PFSK-1 (cell line): Measurements from ENCODE around the gene APRT.

ENCODE experiments used
- FOXP2 ChIP-seq: optimal IDR thresholded peaks from 2 replicates; pipeline ENCODE3; 2011; ENCODE audit warnings: borderline replicate concordance, control low read depth, inconsistent platforms; ENCODE audit not compliant: insufficient read depth; ENCODE audit errors: extremely low read length, extremely low read depth
- POLR2AphosphoS5 ChIP-seq: IDR thresholded peaks from 2 replicates; pipeline ENCODE4 v1.6.1; 2012; ENCODE audit warnings: low read depth, mild to moderate bottlenecking, control low read depth, low read length, moderate library complexity
- TAF1 ChIP-seq: IDR thresholded peaks from 2 replicates; pipeline ENCODE4 v1.6.1; 2012; ENCODE audit warnings: low read length, control low read depth, borderline replicate concordance; ENCODE audit not compliant: insufficient read depth
- TF ChIP-seq, protein P1 (sequence below), 2 experiments: IDR thresholded peaks; 2 replicates each; pipeline versions ENCODE4 v1.6.1 to v1.8.0; 2011 to 2012; ENCODE audit warnings: low read depth in 2 of 2, low read length in 2 of 2, control low read depth in 1 of 2, inconsistent platforms in 1 of 2, mild to moderate bottlenecking in 1 of 2, moderate library complexity in 1 of 2; ENCODE audit not compliant: insufficient read depth in 1 of 2

DNA sequence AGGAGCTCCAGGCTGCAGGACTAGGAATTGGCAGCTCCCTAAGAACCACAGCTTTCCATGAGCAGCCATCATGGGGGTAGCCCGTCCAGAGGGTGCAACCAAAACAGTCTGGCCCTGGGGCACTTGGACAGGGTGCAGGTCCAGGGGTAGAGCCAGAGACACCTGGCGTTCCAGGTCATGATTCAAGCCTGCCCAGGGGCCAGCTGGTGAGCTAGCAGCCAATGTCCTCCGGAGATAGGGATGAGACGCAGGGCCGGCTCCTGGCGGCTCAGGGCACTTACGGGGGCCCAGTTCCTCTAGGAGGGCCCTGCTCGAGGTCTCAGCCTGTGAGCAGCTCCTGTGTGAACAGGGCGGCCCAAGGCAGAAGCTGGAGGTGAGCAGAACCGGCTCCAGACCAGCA lies 48.8 kb downstream of the APRT start:
- TF ChIP-seq POLR2AphosphoS5 (no peak), TAF1 (no peak), FOXP2 (no peak)
- TF ChIP-seq, protein P1, sequence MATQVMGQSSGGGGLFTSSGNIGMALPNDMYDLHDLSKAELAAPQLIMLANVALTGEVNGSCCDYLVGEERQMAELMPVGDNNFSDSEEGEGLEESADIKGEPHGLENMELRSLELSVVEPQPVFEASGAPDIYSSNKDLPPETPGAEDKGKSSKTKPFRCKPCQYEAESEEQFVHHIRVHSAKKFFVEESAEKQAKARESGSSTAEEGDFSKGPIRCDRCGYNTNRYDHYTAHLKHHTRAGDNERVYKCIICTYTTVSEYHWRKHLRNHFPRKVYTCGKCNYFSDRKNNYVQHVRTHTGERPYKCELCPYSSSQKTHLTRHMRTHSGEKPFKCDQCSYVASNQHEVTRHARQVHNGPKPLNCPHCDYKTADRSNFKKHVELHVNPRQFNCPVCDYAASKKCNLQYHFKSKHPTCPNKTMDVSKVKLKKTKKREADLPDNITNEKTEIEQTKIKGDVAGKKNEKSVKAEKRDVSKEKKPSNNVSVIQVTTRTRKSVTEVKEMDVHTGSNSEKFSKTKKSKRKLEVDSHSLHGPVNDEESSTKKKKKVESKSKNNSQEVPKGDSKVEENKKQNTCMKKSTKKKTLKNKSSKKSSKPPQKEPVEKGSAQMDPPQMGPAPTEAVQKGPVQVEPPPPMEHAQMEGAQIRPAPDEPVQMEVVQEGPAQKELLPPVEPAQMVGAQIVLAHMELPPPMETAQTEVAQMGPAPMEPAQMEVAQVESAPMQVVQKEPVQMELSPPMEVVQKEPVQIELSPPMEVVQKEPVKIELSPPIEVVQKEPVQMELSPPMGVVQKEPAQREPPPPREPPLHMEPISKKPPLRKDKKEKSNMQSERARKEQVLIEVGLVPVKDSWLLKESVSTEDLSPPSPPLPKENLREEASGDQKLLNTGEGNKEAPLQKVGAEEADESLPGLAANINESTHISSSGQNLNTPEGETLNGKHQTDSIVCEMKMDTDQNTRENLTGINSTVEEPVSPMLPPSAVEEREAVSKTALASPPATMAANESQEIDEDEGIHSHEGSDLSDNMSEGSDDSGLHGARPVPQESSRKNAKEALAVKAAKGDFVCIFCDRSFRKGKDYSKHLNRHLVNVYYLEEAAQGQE (IDR thresholded peaks at IDR 0.05; ENCODE audit: insufficient read depth in 1 of 2, low read depth in 2 of 2, low read length in 2 of 2), result no peak
